ENCODE data around the gene TRMT5. TPM values are rescaled to one million over a fixed set of nuclear protein-coding genes. Genes with fewer than 3 reads are reported as not detected.

Gene TRMT5
- total and polyA plus RNA-seq, 9 of the 15 experiments (the other 6 are each of a cell fraction or from before 2014, with no cell fraction given), result 8.4 to 20.0 (median 15.1) TPM

DNA sequence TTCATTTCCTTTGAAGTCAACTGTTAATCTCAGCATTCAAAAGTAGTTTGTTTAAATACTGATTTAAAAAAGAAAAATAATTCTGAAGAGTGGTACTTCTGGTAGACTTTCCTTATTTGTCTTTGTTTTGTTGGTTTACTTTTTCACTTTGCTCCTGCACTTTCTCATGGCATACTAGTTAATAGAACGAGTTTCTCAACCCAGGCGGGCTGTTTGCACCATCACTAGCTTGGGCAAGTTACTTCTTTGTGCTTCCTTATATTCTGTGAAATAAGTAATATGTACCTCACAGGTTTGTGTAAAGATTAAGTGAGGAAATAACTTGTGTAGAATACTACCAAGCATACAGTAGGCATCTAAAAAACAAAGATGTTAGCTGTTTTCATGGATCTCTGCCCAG, 45.6 kb upstream of the TRMT5 start (continued):
- TF ChIP-seq, protein P1, sequence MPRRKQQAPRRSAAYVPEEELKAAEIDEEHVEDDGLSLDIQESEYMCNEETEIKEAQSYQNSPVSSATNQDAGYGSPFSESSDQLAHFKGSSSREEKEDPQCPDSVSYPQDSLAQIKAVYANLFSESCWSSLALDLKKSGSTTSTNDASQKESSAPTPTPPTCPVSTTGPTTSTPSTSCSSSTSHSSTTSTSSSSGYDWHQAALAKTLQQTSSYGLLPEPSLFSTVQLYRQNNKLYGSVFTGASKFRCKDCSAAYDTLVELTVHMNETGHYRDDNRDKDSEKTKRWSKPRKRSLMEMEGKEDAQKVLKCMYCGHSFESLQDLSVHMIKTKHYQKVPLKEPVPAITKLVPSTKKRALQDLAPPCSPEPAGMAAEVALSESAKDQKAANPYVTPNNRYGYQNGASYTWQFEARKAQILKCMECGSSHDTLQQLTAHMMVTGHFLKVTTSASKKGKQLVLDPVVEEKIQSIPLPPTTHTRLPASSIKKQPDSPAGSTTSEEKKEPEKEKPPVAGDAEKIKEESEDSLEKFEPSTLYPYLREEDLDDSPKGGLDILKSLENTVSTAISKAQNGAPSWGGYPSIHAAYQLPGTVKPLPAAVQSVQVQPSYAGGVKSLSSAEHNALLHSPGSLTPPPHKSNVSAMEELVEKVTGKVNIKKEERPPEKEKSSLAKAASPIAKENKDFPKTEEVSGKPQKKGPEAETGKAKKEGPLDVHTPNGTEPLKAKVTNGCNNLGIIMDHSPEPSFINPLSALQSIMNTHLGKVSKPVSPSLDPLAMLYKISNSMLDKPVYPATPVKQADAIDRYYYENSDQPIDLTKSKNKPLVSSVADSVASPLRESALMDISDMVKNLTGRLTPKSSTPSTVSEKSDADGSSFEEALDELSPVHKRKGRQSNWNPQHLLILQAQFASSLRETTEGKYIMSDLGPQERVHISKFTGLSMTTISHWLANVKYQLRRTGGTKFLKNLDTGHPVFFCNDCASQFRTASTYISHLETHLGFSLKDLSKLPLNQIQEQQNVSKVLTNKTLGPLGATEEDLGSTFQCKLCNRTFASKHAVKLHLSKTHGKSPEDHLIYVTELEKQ (CRISPR knock-in tag; IDR thresholded peaks at IDR 0.05), result no peak
- TF ChIP-seq, protein P2, sequence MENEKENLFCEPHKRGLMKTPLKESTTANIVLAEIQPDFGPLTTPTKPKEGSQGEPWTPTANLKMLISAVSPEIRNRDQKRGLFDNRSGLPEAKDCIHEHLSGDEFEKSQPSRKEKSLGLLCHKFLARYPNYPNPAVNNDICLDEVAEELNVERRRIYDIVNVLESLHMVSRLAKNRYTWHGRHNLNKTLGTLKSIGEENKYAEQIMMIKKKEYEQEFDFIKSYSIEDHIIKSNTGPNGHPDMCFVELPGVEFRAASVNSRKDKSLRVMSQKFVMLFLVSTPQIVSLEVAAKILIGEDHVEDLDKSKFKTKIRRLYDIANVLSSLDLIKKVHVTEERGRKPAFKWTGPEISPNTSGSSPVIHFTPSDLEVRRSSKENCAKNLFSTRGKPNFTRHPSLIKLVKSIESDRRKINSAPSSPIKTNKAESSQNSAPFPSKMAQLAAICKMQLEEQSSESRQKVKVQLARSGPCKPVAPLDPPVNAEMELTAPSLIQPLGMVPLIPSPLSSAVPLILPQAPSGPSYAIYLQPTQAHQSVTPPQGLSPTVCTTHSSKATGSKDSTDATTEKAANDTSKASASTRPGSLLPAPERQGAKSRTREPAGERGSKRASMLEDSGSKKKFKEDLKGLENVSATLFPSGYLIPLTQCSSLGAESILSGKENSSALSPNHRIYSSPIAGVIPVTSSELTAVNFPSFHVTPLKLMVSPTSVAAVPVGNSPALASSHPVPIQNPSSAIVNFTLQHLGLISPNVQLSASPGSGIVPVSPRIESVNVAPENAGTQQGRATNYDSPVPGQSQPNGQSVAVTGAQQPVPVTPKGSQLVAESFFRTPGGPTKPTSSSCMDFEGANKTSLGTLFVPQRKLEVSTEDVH (IDR thresholded peaks at IDR 0.05; ENCODE audit: low read depth, partially characterized antibody), result no peak
- TF ChIP-seq SMAD4 (CRISPR knock-in tag; conservative IDR thresholded peaks at IDR 0.05), result no peak
- no peak for TF ChIP-seq ZEB2 (IDR thresholded peaks at IDR 0.05)
